Activated CD4-positive, alpha-beta memory T cell treated with anti-CD3 and anti-CD28 coated beads for 36 hours (primary cell): ENCODE results near the gene ZNF483. TPM values are rescaled to one million over a fixed set of nuclear protein-coding genes. Genes with fewer than 3 reads are reported as not detected.
"Not testable (repeated sequence)": the region's sequence is repeated elsewhere in the genome, so short reads cannot be mapped to it uniquely, and the experiment has no call there.

Source experiments
- CTCF ChIA-PET: fragments of 350-600 bp; sonication (Branson Sonifier 250); formaldehyde crosslinking; loops from one replicate; lab custom pipeline; 2021; ENCODE audit warnings: antibody characterized with exemption, inconsistent platforms; lab: Charles Lee
- POLR2A ChIA-PET: fragments of 350-600 bp; sonication (Branson Sonifier 250); formaldehyde crosslinking; loops from one replicate; lab custom pipeline; 2021; ENCODE audit warnings: antibody characterized with exemption; lab: Charles Lee
- DNase-seq: peaks from one replicate; pipeline ENCODE4 v3.0.0-alpha.2; 2020
- H3K27ac Mint-ChIP-seq: one replicate; pipeline ENCODE4 v1.8.0; 2021; ENCODE audit warnings: mixed read lengths
- H3K27me3 Mint-ChIP-seq: one replicate; pipeline ENCODE4 v1.8.0; 2021; ENCODE audit warnings: mixed read lengths
- H3K36me3 Mint-ChIP-seq: one replicate; pipeline ENCODE4 v1.8.0; 2021; ENCODE audit warnings: mixed read lengths
- H3K4me1 Mint-ChIP-seq: one replicate; pipeline ENCODE4 v1.8.0; 2021; ENCODE audit warnings: low read depth, mixed read lengths
- H3K4me3 Mint-ChIP-seq: one replicate; pipeline ENCODE4 v1.8.0; 2021; ENCODE audit warnings: mild to moderate bottlenecking, mixed read lengths
- H3K9me3 Mint-ChIP-seq: one replicate; pipeline ENCODE4 v1.8.0; 2021; ENCODE audit warnings: mixed read lengths
- intact Hi-C: fragments of 100-400 bp; cut with micrococcal nuclease; formaldehyde crosslinking; loops from one replicate; pipeline ENCODE4 v1.15.1; 2023
- total RNA-seq, 2 experiments: library from RNA; stranded (reverse); gene quantifications; one replicate each; pipeline ENCODE4 v1.2.3, GENCODE V29; 2021

The ZNF483 gene
- total RNA-seq, 2 experiments from 2014 or later = 2.9 to 3.4 TPM

DNA sequence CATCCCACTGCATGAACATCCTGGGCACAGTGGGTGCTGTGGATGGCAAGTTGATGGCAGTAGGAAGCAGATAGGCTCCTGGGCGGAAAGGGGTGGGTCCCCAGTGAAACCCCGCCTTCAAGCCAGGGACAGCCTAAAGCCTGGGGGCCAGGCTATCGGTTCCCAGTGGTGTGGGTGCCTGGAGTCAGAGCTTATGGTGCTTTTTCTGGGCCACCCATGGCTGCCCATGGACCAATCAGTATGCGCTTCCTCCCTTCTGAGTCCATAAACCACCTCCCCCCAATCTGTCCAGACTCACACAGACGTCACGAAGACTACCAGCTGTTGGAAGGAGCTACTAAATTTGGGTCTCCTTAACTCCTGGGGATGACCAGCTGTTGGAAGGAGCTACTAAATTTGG is 23.3 kb upstream of the ZNF483 start:
- no peaks in the 10 kb centered on the region for H3K9me3 Mint-ChIP-seq
- no peaks in the 10 kb centered on the region for H3K27me3 Mint-ChIP-seq
- no peak for DNase-seq
- no peaks in the 10 kb centered on the region for H3K4me1 Mint-ChIP-seq
- H3K36me3 Mint-ChIP-seq = no peaks in the 10 kb centered on the region
- CTCF ChIA-PET = no interaction called here
- H3K27ac Mint-ChIP-seq = no peak overlapping the region
- POLR2A ChIA-PET = no interaction called here
- intact Hi-C loops = no loop called here
- H3K4me3 Mint-ChIP-seq = no peak overlapping the region

GRCh38 chr9:111502506-111502905 is 22.5 kb upstream of the ZNF483 start:
- ChIA-PET POLR2A (no interaction called here), CTCF (no interaction called here)
- Mint-ChIP-seq H3K27me3 (no peaks in the 10 kb centered on the region), H3K4me1 (no peaks in the 10 kb centered on the region), H3K36me3 (no peaks in the 10 kb centered on the region), H3K4me3 (no peak overlapping the region), H3K27ac (no peak overlapping the region), H3K9me3 (no peaks in the 10 kb centered on the region)
- no peak for DNase-seq
- intact Hi-C loops = no loop called here

- H3K4me1 Mint-ChIP-seq, H3K36me3 Mint-ChIP-seq, H3K27ac Mint-ChIP-seq, intact Hi-C loops, DNase-seq, H3K4me3 Mint-ChIP-seq, CTCF ChIA-PET, POLR2A ChIA-PET, H3K27me3 Mint-ChIP-seq: not testable (repeated sequence)
- H3K9me3 Mint-ChIP-seq = peaks cover 13% of the 10 kb centered on the region
Observed at GRCh38 chr9:111511581-111511980, 13.4 kb upstream of the ZNF483 start.

DNA sequence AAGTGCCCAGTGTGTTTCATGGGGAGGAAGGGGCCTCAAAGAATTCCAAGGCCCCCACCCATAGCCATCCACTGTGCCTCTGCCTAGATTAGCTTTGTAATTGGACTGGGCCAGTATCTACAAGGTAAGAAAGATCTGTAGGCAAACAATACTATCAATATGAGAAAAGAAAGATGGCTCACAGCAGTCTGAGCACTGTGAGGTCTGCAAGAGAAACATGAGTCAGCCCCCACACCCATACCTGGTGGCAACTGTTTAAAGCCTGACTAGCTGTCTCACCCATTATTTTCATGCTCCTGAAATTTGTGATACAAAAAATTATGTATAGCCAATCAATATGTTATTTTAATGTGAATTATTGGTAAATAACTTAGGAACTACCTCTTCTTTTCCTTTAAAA is 10.0 kb upstream of the ZNF483 start:
- ChIA-PET CTCF (no interaction called here), POLR2A (no interaction called here)
- intact Hi-C loops = no loop called here
- Mint-ChIP-seq H3K9me3 (peaks cover 13% of the 10 kb centered on the region), H3K4me3 (no peak overlapping the region), H3K4me1 (peaks cover 3% of the 10 kb centered on the region), H3K36me3 (no peaks in the 10 kb centered on the region), H3K27ac (no peak overlapping the region), H3K27me3 (no peaks in the 10 kb centered on the region)
- DNase-seq = no peak

- H3K27ac Mint-ChIP-seq = no peak overlapping the region
- no peak overlapping the region for H3K4me3 Mint-ChIP-seq
- H3K27me3 Mint-ChIP-seq = no peaks in the 10 kb centered on the region
- peaks cover 9% of the 10 kb centered on the region for H3K9me3 Mint-ChIP-seq
- peaks cover 3% of the 10 kb centered on the region for H3K4me1 Mint-ChIP-seq
- DNase-seq = no peak
- ChIA-PET POLR2A (no interaction called here), CTCF (no interaction called here)
- H3K36me3 Mint-ChIP-seq = no peaks in the 10 kb centered on the region
- intact Hi-C loops = no loop called here
Observed at GRCh38 chr9:111516061-111516465, 8.9 kb upstream of the ZNF483 start.

GRCh38 chr9:111524731-111525055 is 286 bp upstream of the ZNF483 start:
- Mint-ChIP-seq H3K27me3 (no peaks in the 10 kb centered on the region), H3K4me3 (peak overlapping the region; percentile 88), H3K4me1 (peaks cover 13% of the 10 kb centered on the region), H3K36me3 (peaks cover 10% of the 10 kb centered on the region), H3K27ac (no peak overlapping the region), H3K9me3 (no peaks in the 10 kb centered on the region)
- DNase-seq = no peak
- ChIA-PET POLR2A (no interaction called here), CTCF (no interaction called here)
- intact Hi-C loops = loop anchor here (1.0 to 5.0 kb wide), 3 partner anchors 42 to 810 kb away; partner anchors contain the start of gene DNAJC25

DNA sequence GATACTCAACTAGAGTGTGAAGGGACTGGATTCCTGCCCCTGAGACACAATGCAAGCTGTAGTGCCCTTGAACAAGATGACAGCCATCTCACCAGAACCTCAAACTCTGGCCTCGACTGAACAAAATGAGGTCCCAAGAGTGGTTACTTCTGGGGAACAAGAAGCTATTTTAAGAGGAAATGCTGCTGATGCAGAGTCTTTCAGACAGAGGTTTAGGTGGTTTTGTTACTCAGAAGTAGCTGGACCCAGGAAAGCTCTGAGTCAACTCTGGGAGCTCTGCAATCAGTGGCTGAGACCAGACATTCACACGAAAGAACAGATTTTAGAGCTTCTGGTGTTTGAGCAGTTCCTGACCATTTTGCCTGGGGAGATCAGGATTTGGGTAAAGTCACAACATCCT is 2.4 kb downstream of the ZNF483 start:
- ChIA-PET CTCF (interaction anchor here (0.6 kb wide), 1 partner anchor 365 kb away, joined by 3 read pairs; no protein-coding TSS in a partner anchor), POLR2A (interaction anchor here (1.0 kb wide), 1 partner anchor 43 kb away, joined by 3 read pairs; no protein-coding TSS in a partner anchor)
- peaks cover 4% of the 10 kb centered on the region for H3K9me3 Mint-ChIP-seq
- no peaks in the 10 kb centered on the region for H3K27me3 Mint-ChIP-seq
- DNase-seq = peak; percentile 30
- intact Hi-C loops = loop anchor here (5.0 kb wide), 1 partner anchor 105 kb away; the partner anchor contains the start of gene DNAJC25
- no peak overlapping the region for H3K27ac Mint-ChIP-seq
- H3K4me3 Mint-ChIP-seq = no peak overlapping the region
- H3K4me1 Mint-ChIP-seq = peaks cover 13% of the 10 kb centered on the region
- peaks cover 19% of the 10 kb centered on the region for H3K36me3 Mint-ChIP-seq

DNA sequence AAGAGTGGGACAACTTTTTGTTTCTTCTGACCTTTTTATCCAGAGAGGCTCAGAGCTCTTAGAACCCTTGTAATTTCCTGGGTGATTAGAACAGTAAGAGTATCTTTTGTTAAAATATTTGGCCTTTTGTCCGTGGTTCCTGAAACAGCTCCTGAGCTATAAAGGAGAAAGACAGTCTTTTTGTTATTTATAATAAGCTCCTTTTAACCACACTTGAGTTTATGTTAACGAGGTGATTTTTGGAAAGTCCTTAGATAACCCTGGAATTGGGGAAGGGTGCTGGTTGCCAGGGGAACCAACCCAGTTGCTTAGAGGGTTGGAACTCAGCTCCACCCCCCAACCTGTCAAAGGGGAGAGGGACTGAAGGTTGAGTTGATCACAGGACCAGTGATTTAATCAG is 4.8 kb downstream of the ZNF483 start:
- Mint-ChIP-seq H3K4me3 (no peak overlapping the region), H3K27me3 (no peaks in the 10 kb centered on the region), H3K27ac (no peak overlapping the region), H3K4me1 (peaks cover 9% of the 10 kb centered on the region), H3K9me3 (peaks cover 18% of the 10 kb centered on the region), H3K36me3 (peaks cover 40% of the 10 kb centered on the region)
- DNase-seq = no peak
- ChIA-PET CTCF (interaction anchor here (0.8 kb wide), 1 partner anchor 147 kb away, joined by 3 read pairs; no protein-coding TSS in a partner anchor), POLR2A (no interaction called here)
- intact Hi-C loops = loop anchor here (5.0 kb wide), 1 partner anchor 103 kb away; the partner anchor contains the start of gene DNAJC25

DNA sequence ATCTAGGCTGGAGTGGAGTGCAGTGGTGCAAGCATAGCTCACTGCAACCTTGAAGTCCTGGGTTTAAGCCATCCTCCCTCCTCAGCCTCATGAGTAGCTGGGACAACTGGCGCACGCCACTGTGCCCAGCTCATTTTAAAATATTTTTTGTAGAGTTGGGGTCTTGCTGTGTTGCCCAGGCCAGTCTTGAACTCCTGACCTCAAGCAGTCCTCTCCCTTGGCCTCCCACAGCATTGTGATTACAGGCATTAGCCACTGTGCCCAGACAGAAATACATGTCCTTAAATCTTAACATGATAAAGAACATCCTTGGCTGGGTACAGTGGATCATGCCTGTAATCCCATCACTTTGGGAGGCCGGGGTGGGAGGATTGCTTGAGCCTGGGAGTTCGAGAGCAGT is 6.7 kb downstream of the ZNF483 start:
- Mint-ChIP-seq H3K4me1 (peaks cover 3% of the 10 kb centered on the region), H3K36me3 (peaks cover 51% of the 10 kb centered on the region), H3K4me3 (no peak overlapping the region), H3K9me3 (peaks cover 26% of the 10 kb centered on the region), H3K27me3 (no peaks in the 10 kb centered on the region), H3K27ac (no peak overlapping the region)
- intact Hi-C loops = no loop called here
- DNase-seq = no peak
- CTCF ChIA-PET = no interaction called here
- POLR2A ChIA-PET = no interaction called here

DNA sequence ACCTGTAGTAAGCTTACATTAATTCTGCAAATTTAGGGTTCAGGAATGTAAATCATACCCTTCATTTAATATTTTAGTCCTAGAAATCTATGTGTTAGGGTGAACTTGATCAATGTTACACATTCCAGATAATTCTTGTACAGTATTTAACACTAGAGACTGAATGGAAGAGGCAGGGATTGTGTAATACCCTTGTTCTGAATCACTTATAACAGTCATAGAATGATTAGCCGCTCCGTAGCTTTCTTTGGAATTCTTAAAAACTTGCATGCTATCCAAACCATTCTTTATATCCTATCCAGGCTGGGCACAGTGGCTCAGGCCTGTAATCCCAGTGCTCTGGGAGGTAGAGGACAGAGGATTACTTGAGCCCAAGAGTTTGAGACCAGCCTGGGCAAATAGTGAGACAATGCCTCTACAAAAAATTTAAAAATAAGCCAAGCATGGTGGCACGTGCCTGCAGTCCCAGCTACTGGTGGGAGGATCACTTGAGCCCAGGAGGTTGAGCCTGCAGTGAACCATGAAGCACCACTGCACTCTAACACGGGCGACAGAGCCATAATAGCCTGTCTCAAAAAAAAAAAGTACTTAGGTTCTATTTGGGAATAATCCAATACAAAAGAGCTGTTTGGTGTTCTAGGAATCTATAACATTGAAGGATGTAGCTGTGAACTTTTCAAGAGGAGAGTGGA is 8.3 kb downstream of the ZNF483 start:
- H3K36me3 Mint-ChIP-seq = peaks cover 58% of the 10 kb centered on the region
- peaks cover 32% of the 10 kb centered on the region for H3K9me3 Mint-ChIP-seq
- intact Hi-C loops = no loop called here
- ChIA-PET CTCF (no interaction called here), POLR2A (no interaction called here)
- no peak for DNase-seq
- no peak overlapping the region for H3K27ac Mint-ChIP-seq
- H3K4me1 Mint-ChIP-seq = no peaks in the 10 kb centered on the region
- no peak overlapping the region for H3K4me3 Mint-ChIP-seq
- H3K27me3 Mint-ChIP-seq = no peaks in the 10 kb centered on the region

DNA sequence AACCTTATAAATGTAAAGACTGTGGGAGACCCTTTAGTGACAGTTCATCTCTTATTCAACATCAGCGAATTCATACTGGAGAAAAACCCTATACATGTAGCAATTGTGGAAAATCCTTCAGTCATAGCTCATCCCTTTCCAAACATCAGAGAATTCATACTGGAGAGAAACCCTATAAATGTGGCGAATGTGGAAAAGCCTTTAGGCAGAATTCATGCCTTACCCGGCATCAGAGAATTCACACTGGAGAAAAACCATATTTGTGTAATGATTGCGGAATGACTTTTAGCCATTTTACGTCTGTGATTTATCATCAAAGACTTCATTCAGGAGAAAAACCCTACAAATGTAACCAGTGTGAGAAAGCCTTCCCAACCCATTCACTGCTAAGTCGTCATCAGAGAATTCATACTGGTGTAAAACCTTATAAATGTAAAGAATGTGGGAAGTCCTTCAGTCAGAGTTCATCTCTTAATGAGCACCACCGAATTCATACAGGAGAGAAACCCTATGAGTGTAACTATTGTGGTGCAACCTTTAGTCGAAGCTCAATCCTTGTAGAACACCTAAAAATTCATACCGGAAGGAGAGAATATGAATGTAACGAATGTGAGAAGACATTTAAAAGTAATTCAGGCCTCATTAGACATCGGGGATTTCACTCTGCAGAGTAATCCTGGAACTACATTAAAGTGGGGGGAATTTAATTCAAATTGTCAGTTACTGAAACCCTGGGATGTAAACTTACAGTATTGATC is 17.7 kb downstream of the ZNF483 start:
- no peak overlapping the region for H3K4me3 Mint-ChIP-seq
- DNase-seq = no peak
- POLR2A ChIA-PET = no interaction called here
- peaks cover 81% of the 10 kb centered on the region for H3K9me3 Mint-ChIP-seq
- no peak overlapping the region for H3K27ac Mint-ChIP-seq
- CTCF ChIA-PET = no interaction called here
- peaks cover 73% of the 10 kb centered on the region for H3K36me3 Mint-ChIP-seq
- no peaks in the 10 kb centered on the region for H3K4me1 Mint-ChIP-seq
- intact Hi-C loops = no loop called here
- no peaks in the 10 kb centered on the region for H3K27me3 Mint-ChIP-seq

DNA sequence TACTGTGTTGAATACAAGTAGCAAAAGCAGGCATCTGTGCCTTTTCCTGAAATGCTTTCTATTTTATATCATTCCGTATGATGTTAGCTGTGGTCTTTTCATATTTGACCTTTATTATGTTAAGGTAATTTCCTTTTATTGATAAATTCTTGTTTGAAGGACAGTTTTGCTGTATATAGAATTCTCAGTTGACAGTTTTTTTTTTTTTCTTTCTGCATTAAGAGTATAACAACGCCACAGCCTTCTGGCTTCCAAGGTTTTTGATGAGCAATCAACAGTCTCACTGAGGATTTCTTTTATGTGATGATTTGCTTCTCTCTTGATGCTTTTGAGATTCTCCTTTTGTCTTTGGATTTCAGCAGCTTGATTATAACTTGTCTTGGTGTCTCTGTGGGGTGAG is 23.6 kb downstream of the ZNF483 start:
- Mint-ChIP-seq H3K27ac (no peak overlapping the region), H3K4me3 (no peak overlapping the region), H3K4me1 (no peaks in the 10 kb centered on the region), H3K36me3 (peaks cover 68% of the 10 kb centered on the region), H3K27me3 (no peaks in the 10 kb centered on the region), H3K9me3 (peaks cover 82% of the 10 kb centered on the region)
- no peak for DNase-seq
- intact Hi-C loops = no loop called here
- CTCF ChIA-PET = no interaction called here
- POLR2A ChIA-PET = interaction anchor here (0.6 kb wide), 1 partner anchor 1480 kb away, joined by 5 read pairs; no protein-coding TSS in a partner anchor
